GM12892 (cell line): ENCODE data around the gene ZFYVE28.

Experiments used
- DNase-seq: peaks from one replicate; pipeline ENCODE4 v3.0.0; 2011; ENCODE audit not compliant: insufficient read length
- FAIRE-seq: peaks from 2 replicates; lab custom pipeline; 2011; peaks lifted over from hg19 to GRCh38; lab: Jason Lieb, UNC
- POLR2A ChIP-seq: IDR thresholded peaks from 2 replicates; pipeline ENCODE4 v1.6.1; 2011; ENCODE audit warnings: low read depth, low read length, control low read depth
- POLR2AphosphoS5 ChIP-seq: IDR thresholded peaks from 2 replicates; pipeline ENCODE4 v1.6.1; 2011; ENCODE audit warnings: low read depth, low read length, control low read depth
- TAF1 ChIP-seq: IDR thresholded peaks from 2 replicates; pipeline ENCODE4 v1.6.1; 2011; ENCODE audit warnings: low read depth, mild to moderate bottlenecking, control low read depth, low read length, borderline replicate concordance

The ZFYVE28 gene

DNA sequence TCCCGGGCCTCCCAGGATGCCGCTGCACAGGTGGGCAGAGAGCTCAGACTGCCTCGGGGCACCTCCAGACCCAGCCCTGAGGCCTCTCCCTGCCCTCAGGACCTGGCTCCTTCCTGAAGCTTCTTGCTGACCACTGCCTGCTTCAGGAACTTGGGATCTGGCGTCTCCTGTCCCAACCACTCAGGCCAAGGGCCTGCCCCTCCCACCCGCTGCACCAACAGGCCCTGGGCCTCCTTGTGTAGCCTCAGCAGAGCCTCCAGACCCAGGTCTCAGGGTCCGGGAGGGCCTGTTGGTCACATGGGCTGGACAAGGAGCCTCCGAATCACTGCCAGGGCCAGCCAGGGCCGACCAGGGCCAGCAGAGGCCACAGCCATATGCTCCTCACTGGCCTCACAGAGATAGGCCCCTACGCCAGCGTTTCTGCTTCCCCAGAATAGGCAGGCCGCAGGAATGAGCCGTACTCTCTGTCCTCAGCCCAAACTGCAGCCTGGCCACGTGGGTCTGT lies 159.4 kb downstream of the ZFYVE28 start:
- DNase-seq = no peak
- FAIRE-seq = no peak
- TF ChIP-seq POLR2AphosphoS5 = no peak
- TF ChIP-seq TAF1 = no peak
- TF ChIP-seq POLR2A = no peak

DNA sequence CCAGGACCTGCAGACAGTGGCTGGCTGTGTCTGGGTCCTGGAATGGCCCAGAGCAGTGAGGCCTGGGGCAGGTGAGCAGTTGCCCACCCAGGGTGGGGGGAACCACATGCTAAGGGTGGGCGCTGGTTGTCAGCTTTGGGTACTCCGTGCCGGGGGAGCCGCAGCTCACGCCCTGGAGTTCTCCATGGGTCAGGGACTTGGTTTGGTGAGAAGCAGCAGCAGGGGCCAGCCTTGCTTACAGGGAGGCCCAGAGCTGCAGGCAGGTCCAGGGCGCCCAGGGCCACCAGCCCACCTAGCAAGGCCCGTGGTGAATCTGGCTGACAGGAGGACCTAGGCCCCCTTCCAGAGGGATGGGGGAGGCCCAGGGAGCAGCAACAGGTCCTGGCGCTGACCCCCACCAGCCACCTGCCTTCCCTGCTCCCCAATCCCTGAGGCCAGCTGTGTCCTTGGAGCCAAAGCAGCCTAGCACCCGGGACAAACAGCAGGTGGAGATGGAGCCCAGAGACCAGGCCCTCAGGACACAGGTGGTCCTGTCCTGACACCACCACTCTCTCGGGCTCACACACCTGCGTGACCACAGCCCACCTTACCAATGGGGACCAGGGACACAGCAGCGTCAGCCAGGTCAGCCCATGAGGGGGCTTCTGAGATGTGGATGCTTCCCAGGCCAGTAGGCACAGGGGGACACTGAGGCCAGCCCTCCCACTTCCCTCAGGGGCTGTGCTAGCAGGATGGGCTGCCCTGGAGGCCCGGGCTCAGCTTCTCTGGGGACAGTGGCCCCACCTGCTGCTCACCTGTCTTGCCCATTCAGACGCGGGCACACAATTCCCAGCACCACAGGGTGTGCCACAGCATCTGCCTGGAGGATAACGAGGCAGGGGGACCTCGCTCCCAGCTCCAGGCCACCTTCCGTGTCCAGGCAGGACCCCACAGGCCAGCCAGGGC lies 160.1 kb downstream of the ZFYVE28 start:
- TF ChIP-seq TAF1 (no peak), POLR2A (no peak), POLR2AphosphoS5 (no peak)
- DNase-seq (peak; percentile 7), FAIRE-seq (no peak)

DNA sequence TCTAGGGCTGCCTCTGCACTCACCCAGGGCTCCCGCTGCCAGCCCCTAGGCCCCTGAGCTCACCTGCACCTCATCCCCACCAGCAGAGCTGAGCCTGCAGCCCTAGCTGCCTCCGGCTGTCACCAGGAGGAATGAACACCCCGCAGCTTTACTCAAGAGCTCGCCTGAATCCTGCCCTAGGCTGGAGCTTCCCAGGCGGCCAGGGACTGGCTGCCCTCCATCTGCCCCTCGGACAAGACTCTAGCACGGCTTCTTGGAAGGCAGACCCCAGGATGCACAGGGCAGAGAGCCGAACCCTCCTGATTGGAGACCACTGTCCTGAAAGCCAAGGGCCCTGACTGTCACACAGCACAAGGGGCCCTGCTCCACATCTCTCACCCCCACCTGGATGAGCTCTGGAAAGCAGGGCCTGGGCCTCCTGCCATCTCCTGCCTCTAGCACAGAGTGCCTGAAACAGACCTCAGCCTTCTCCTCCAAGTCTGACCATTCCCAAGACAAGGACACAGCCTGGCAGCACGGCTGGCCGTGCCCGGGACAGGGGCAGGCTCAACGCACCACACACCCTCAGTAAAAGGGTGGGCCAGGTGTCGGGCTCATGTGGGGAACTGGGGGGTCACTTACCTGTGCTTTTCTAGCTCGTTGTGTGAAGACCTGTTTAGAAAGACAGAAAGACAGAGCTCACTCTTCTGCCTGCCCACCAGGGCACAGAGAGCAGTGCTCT lies 160.9 kb downstream of the ZFYVE28 start:
- TF ChIP-seq POLR2AphosphoS5 (no peak), POLR2A (no peak), TAF1 (no peak)
- FAIRE-seq = no peak
- DNase-seq = peak; percentile 1

DNA sequence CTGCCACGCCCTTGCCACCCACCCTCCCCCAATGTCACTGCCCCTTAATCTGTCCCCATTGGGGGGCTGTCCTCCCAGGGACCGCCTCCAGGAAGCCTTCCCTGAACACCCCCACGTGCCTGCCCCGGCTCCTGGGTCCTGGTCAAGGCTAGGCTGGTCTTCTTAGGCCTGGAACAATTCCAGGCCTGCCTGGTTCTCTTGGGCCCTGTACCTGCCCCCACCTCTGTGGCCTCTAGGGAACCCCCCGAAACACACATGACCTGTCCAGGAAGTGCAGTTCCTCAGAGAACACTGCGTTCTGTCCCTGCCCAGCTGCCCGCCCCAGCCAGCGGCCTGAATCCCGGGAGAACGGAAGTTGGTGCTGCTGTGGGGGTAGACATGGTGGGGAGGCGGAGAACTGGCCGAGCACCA lies 161.7 kb downstream of the ZFYVE28 start:
- DNase-seq (peak; percentile 9), FAIRE-seq (no peak)
- TF ChIP-seq POLR2AphosphoS5 = no peak
- no peak for TF ChIP-seq TAF1
- no peak for TF ChIP-seq POLR2A

GRCh38 chr4:2256156-2256731 lies 162.2 kb downstream of the ZFYVE28 start:
- FAIRE-seq = no peak
- DNase-seq = peak; percentile 3
- no peak for TF ChIP-seq POLR2A
- TF ChIP-seq POLR2AphosphoS5 = no peak
- TF ChIP-seq TAF1 = no peak

GRCh38 chr4:2255501-2256155 lies 162.8 kb downstream of the ZFYVE28 start:
- FAIRE-seq (no peak), DNase-seq (peak; percentile 11)
- TF ChIP-seq POLR2A (no peak), POLR2AphosphoS5 (no peak), TAF1 (no peak)

GRCh38 chr4:2254665-2255500 lies 163.6 kb downstream of the ZFYVE28 start:
- no peak for TF ChIP-seq POLR2AphosphoS5
- no peak for TF ChIP-seq POLR2A
- TF ChIP-seq TAF1 = no peak
- FAIRE-seq (no peak), DNase-seq (no peak)

GRCh38 chr4:2253160-2254084 lies 165.0 kb downstream of the ZFYVE28 start:
- no peak for FAIRE-seq
- DNase-seq = peak; percentile 10
- TF ChIP-seq TAF1 (no peak), POLR2A (no peak), POLR2AphosphoS5 (no peak)

GRCh38 chr4:2252530-2253091 lies 165.8 kb downstream of the ZFYVE28 start:
- no peak for TF ChIP-seq TAF1
- TF ChIP-seq POLR2AphosphoS5 = no peak
- TF ChIP-seq POLR2A = no peak
- FAIRE-seq = no peak

More at GRCh38 chr4:2252530-2253091, 165.8 kb downstream of the ZFYVE28 start:
- DNase-seq = peak; percentile 19
